HepG2 (cell line): ENCODE results near the gene NUPR2. TPM values are rescaled to one million over a fixed set of nuclear protein-coding genes. Genes with fewer than 3 reads are reported as not detected.
A peak's percentile ranks its signal among the peaks of the same experiment; 100 is the strongest.

ENCODE experiments used
- ARNT ChIP-seq: fragments of 450-650 bp; IDR thresholded peaks from 2 replicates; pipeline ENCODE4 v1.6.1; 2017
- ATF1 ChIP-seq: IDR thresholded peaks from 2 replicates; pipeline ENCODE4 v1.6.1; 2016; ENCODE audit warnings: mild to moderate bottlenecking, control low read depth
- CENPX ChIP-seq: sonication (generic); formaldehyde crosslinking; IDR thresholded peaks from 2 replicates; pipeline ENCODE4 v1.9.0; 2021; ENCODE audit warnings: mild to moderate bottlenecking, missing genetic modification reagents, moderate library complexity
- DNMT1 ChIP-seq: sonication (generic); formaldehyde crosslinking; IDR thresholded peaks from 2 replicates; pipeline ENCODE4 v1.5.1; 2020; ENCODE audit warnings: mild to moderate bottlenecking, missing genetic modification reagents
- FOSL1 ChIP-seq: sonication (generic); formaldehyde crosslinking; IDR thresholded peaks from 2 replicates; pipeline ENCODE4 v1.9.0; 2021; ENCODE audit warnings: missing genetic modification reagents, borderline replicate concordance
- GPN1 ChIP-seq: sonication (generic); formaldehyde crosslinking; IDR thresholded peaks from 2 replicates; pipeline ENCODE4 v1.5.1; 2020; ENCODE audit warnings: missing genetic modification reagents, borderline replicate concordance
- GTF2F1 ChIP-seq: fragments of 150-350 bp; IDR thresholded peaks from 2 replicates; pipeline ENCODE4 v1.6.1; 2014; ENCODE audit warnings: low read length
- HNRNPH1 ChIP-seq: fragments of 200-400 bp; formaldehyde crosslinking; optimal IDR thresholded peaks from 2 replicates; pipeline ENCODE3; 2017; ENCODE audit warnings: mild to moderate bottlenecking, low read depth, low read length
- HOXD1 ChIP-seq: sonication (generic); formaldehyde crosslinking; IDR thresholded peaks from 2 replicates; pipeline ENCODE4 v1.5.0; 2020; ENCODE audit warnings: missing genetic modification reagents
- IKZF1 ChIP-seq: fragments of 450-650 bp; IDR thresholded peaks from 2 replicates; pipeline ENCODE4 v1.7.1; 2016
- NFIB ChIP-seq: sonication (generic); formaldehyde crosslinking; IDR thresholded peaks from 2 replicates; pipeline ENCODE4 v1.9.0; 2021; ENCODE audit warnings: missing genetic modification reagents, mild to moderate bottlenecking, borderline replicate concordance
- NFYC ChIP-seq: IDR thresholded peaks from 2 replicates; pipeline ENCODE4 v1.6.1; 2016; ENCODE audit warnings: missing genetic modification reagents, missing compliant biosample characterization
- PHB2 ChIP-seq: fragments of 450-650 bp; IDR thresholded peaks from 2 replicates; pipeline ENCODE4 v1.6.1; 2018; ENCODE audit not compliant: partially characterized antibody
- POLR2AphosphoS2 ChIP-seq: IDR thresholded peaks from 2 replicates; pipeline ENCODE4 v1.6.1; 2011; ENCODE audit warnings: low read depth, low read length, improper control_type of control experiment
- RXRB ChIP-seq: IDR thresholded peaks from 2 replicates; pipeline ENCODE4 v1.6.1; 2016; ENCODE audit warnings: borderline replicate concordance, missing genetic modification reagents, missing compliant biosample characterization
- SALL1 ChIP-seq: sonication (generic); formaldehyde crosslinking; IDR thresholded peaks from 2 replicates; pipeline ENCODE4 v1.8.0; 2022; ENCODE audit warnings: mild to moderate bottlenecking, missing genetic modification reagents
- ZFP62 ChIP-seq: sonication (generic); formaldehyde crosslinking; IDR thresholded peaks from 2 replicates; pipeline ENCODE4 v1.4.0; 2020; ENCODE audit warnings: missing genetic modification reagents
- ZNF12 ChIP-seq: sonication (generic); formaldehyde crosslinking; IDR thresholded peaks from 2 replicates; pipeline ENCODE4 v1.5.0; 2020; ENCODE audit warnings: missing genetic modification reagents
- ZNF121 ChIP-seq: sonication (generic); formaldehyde crosslinking; IDR thresholded peaks from 2 replicates; pipeline ENCODE4 v1.5.0; 2020; ENCODE audit warnings: mild to moderate bottlenecking, missing genetic modification reagents
- ZNF333 ChIP-seq: sonication (generic); formaldehyde crosslinking; IDR thresholded peaks from 2 replicates; pipeline ENCODE4 v1.4.0; 2020; ENCODE audit warnings: mild to moderate bottlenecking, missing genetic modification reagents, borderline replicate concordance
- ZNF33A ChIP-seq: sonication (generic); formaldehyde crosslinking; IDR thresholded peaks from 2 replicates; pipeline ENCODE4 v1.5.1; 2020; ENCODE audit warnings: missing genetic modification reagents, mild to moderate bottlenecking, moderate library complexity, borderline replicate concordance
- ZNF557 ChIP-seq: sonication (generic); formaldehyde crosslinking; IDR thresholded peaks from 2 replicates; pipeline ENCODE4 v1.4.0; 2020; ENCODE audit warnings: missing genetic modification reagents
- ZNF644 ChIP-seq: IDR thresholded peaks from 2 replicates; pipeline ENCODE4 v1.6.1; 2016; ENCODE audit warnings: low read depth
- polyA plus RNA-seq, 8 experiments: library from polyadenylated mRNA; depleted of rRNA in 3 of 8; stranded (reverse) in 7 of 8; unstranded in 1 of 8; fragments of >200 nt; fragmentation: Illumina TruSeq in 4 of 8; extraction: Trizol in 4 of 8; gene quantifications; 2 replicates each; pipeline versions ENCODE4 v1.2.1 to v1.2.3, GENCODE V29; 2011 to 2016; ENCODE audit warnings: low read depth in 4 of 8, missing spikeins in 1 of 8, mixed read lengths in 1 of 8; ENCODE audit not compliant: insufficient read depth in 1 of 8
- total RNA-seq, 5 experiments: library from RNA; depleted of rRNA; stranded (reverse); fragments of >200 nt; fragmentation: Illumina TruSeq; extraction: Trizol; gene quantifications; 2 replicates each; pipeline ENCODE4 v1.2.3, GENCODE V29; 2016; ENCODE audit warnings: low read depth in 1 of 5
- TF ChIP-seq, protein P1 (sequence below): sonication (generic); formaldehyde crosslinking; IDR thresholded peaks from 2 replicates; pipeline ENCODE4 v1.5.0; 2020; ENCODE audit warnings: missing genetic modification reagents
- TF ChIP-seq, protein P2 (sequence below): IDR thresholded peaks from 2 replicates; pipeline ENCODE4 v1.6.1; 2016; ENCODE audit warnings: mild to moderate bottlenecking, missing biosample characterization, missing genetic modification reagents
- TF ChIP-seq, protein P3 (sequence below): sonication (generic); formaldehyde crosslinking; IDR thresholded peaks from 2 replicates; pipeline ENCODE4 v1.8.1; 2023; ENCODE audit warnings: mild to moderate bottlenecking, inconsistent platforms, moderate library complexity, missing genetic modification reagents, borderline replicate concordance
- TF ChIP-seq, protein P4 (sequence below): sonication (generic); formaldehyde crosslinking; IDR thresholded peaks from 2 replicates; pipeline ENCODE4 v1.4.0; 2020; ENCODE audit warnings: missing genetic modification reagents, mild to moderate bottlenecking, borderline replicate concordance

The NUPR2 gene
- total and polyA plus RNA-seq, 2 of the 13 experiments (the other 11 are each of a cell fraction or from before 2014, with no cell fraction given): not detected

DNA sequence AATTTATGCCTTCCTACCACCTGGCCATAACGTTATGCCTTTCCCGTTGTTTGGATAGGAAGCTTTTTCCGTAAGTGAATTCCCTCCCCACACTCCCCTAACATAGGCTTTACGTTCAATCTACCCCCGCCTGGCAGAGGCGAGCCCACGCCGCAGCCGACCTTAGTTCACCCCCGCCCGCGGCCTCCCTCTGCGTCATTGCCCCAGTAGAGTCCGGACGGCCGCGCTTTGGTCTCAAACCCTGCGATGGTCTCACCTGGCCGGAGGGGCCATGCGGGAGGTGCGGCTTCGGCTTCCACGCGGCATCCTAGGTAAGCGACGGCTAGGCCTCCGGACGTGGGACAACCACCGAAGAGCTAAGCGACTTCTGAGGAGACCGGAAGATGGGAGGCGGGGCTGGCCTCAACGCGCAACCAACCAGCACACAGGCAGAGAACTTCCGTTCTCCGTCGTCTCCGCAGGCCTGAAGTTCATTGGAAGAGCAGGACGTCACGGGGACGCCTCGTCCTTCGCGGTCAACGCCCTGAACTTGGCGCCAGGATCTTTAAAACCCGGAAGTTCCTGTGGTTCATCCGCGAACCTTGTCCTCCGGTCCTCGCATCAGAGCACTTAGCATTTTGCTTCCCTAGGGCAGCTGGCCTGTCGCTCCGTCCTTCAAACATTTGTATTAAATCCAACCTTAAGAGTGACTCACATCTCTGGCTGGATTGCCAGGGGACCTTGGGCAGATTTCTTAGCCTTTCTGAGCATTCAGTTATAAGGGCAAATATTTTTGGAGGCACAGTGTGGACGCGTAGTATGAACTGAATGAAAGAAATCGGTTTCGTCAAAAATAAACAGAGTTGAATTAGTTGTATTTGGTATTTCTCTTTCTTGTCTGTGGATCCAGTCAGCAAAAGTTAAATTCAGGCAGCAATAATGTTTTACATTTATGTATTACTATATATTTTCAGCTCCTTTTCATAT, 9.8 kb downstream of the NUPR2 start, which contains the start of gene CHCHD2 (continued):
- no peak for TF ChIP-seq GTF2F1
- no peak for TF ChIP-seq ZNF557 (CRISPR knock-in tag)
- no peak for TF ChIP-seq CENPX (CRISPR knock-in tag)
- 0 out of 2 replicates have a peak, but pooled peaks have one; percentile 60 for TF ChIP-seq ZNF333 (CRISPR knock-in tag)
- no peak for TF ChIP-seq POLR2AphosphoS2
- no peak for TF ChIP-seq ZNF12 (CRISPR knock-in tag)
- TF ChIP-seq IKZF1: no peak
- TF ChIP-seq, protein P1, sequence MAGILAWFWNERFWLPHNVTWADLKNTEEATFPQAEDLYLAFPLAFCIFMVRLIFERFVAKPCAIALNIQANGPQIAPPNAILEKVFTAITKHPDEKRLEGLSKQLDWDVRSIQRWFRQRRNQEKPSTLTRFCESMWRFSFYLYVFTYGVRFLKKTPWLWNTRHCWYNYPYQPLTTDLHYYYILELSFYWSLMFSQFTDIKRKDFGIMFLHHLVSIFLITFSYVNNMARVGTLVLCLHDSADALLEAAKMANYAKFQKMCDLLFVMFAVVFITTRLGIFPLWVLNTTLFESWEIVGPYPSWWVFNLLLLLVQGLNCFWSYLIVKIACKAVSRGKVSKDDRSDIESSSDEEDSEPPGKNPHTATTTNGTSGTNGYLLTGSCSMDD (CRISPR knock-in tag): no peak
- TF ChIP-seq SALL1 (CRISPR knock-in tag): peak; percentile 70
- TF ChIP-seq, protein P2, sequence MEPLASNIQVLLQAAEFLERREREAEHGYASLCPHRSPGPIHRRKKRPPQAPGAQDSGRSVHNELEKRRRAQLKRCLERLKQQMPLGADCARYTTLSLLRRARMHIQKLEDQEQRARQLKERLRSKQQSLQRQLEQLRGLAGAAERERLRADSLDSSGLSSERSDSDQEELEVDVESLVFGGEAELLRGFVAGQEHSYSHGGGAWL (CRISPR knock-in tag): peak; percentile 70; the same call in 1 of the 2 replicates
- TF ChIP-seq ZNF121 (CRISPR knock-in tag): peak; percentile 61; the same call in 1 of the 2 replicates
- no peak for TF ChIP-seq PHB2
- TF ChIP-seq RXRB: peak; percentile 65; the same call in 1 of the 2 replicates
- no peak for TF ChIP-seq HOXD1
- no peak for TF ChIP-seq ARNT
- TF ChIP-seq ZNF33A: no peak; the same call in 1 of the 2 replicates
- TF ChIP-seq, protein P3, sequence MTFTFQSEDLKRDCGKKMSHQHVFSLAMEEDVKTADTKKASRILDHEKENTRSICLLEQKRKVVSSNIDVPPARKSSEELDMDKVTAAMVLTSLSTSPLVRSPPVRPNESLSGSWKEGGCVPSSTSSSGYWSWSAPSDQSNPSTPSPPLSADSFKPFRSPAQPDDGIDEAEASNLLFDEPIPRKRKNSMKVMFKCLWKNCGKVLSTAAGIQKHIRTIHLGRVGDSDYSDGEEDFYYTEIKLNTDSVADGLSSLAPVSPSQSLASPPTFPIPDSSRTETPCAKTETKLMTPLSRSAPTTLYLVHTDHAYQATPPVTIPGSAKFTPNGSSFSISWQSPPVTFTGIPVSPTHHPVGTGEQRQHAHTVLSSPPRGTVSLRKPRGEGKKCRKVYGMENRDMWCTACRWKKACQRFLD (CRISPR knock-in tag): peak; percentile 53; the same call in 1 of the 2 replicates
- no peak for TF ChIP-seq DNMT1 (CRISPR knock-in tag)
- TF ChIP-seq ATF1: peak; percentile 81
- peak; percentile 68; the same call in 1 of the 2 replicates for TF ChIP-seq NFIB (CRISPR knock-in tag)
- no peak for TF ChIP-seq HNRNPH1
- peak; percentile 96 for TF ChIP-seq NFYC
- TF ChIP-seq ZNF644 (CRISPR knock-in tag): no peak
- TF ChIP-seq FOSL1 (CRISPR knock-in tag): no peak
- TF ChIP-seq, protein P4, sequence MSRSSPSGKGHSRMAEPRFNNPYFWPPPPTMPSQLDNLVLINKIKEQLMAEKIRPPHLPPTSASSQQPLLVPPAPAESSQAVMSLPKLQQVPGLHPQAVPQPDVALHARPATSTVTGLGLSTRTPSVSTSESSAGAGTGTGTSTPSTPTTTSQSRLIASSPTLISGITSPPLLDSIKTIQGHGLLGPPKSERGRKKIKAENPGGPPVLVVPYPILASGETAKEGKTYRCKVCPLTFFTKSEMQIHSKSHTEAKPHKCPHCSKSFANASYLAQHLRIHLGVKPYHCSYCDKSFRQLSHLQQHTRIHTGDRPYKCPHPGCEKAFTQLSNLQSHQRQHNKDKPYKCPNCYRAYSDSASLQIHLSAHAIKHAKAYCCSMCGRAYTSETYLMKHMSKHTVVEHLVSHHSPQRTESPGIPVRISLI (CRISPR knock-in tag): no peak; the same call in 1 of the 2 replicates
- TF ChIP-seq GPN1 (CRISPR knock-in tag): no peak
- TF ChIP-seq ZFP62 (CRISPR knock-in tag): no peak
